Peyer's patch (tissue), 4 donors: ENCODE measurements around the gene LRRTM3.

Experiments used
- CTCF ChIP-seq, 6 experiments: fragments of 450-650 bp in 4 of 6; fragments of 200-600 bp in 2 of 6; sonication (generic) in 1 of 6; IDR thresholded peaks; one replicate each; pipeline ENCODE4 v1.5.1; 2017 to 2019; ENCODE audit warnings: antibody characterized with exemption in 6 of 6, mild to moderate bottlenecking in 3 of 6, moderate library complexity in 1 of 6
- POLR2A ChIP-seq, 2 donors: fragments of 450-650 bp; IDR thresholded peaks; one replicate each; pipeline ENCODE4 v1.5.1; 2017; ENCODE audit warnings: antibody characterized with exemption in 2 of 2, mild to moderate bottlenecking in 2 of 2, moderate library complexity in 2 of 2

DNA sequence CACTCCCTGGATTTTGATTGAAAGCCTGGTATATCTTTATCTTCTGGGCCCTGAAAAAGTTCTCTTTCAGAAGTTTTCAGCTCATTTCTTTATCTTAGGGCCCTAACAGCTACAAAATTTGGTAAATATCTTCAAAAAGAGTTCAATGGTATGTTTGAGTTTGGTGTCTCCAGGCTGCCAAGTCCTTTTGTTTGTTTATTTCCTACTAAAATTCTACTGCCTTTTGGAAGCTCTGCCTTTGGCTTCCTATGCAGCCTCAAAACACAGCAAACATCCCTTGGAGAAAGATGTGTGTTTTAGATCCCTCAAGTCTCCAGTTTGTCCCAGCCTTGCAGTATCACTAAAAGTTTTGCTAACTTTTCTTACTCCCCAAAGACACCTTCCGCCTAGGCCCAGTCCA lies 146.8 kb downstream of the LRRTM3 start:
- TF ChIP-seq CTCF (IDR thresholded peaks at IDR 0.05) (no peak), POLR2A (IDR thresholded peaks at IDR 0.05) (no peak)
